HCT116 (cell line): Measurements from ENCODE around the gene DVL1. TPM values are rescaled to one million over a fixed set of nuclear protein-coding genes. Genes with fewer than 3 reads are reported as not detected.

Experiments
- ATAC-seq: fragments of 200-7000 bp; cut with Tn5 transposase; 2 replicates; pipeline ENCODE4 v1.9.1; 2020; ENCODE audit warnings: mild to moderate bottlenecking, moderate library complexity
- BruUV-seq: library from RNA; stranded (reverse); fragments of 400-500 nt; replicated peaks from 2 replicates; lab custom pipeline; 2021; lab: Mats Ljungman, UMichigan
- CTCF ChIA-PET: fragments of 300-600 bp; sonication (Branson Sonifier 250); formaldehyde crosslinking; loops from one replicate; lab custom pipeline; 2021; ENCODE audit warnings: antibody characterized with exemption; lab: Charles Lee
- POLR2A ChIA-PET: fragments of 300-600, 350-600 bp; sonication (Branson Sonifier 250); formaldehyde crosslinking; loops from one replicate; lab custom pipeline; 2021; ENCODE audit warnings: antibody characterized with exemption; lab: Charles Lee
- RAD21 ChIA-PET, 2 experiments: fragments of 300-600 bp; sonication (Branson Sonifier 250); formaldehyde crosslinking; loops; one replicate each; lab custom pipeline; 2023; ENCODE audit warnings: low total read pairs in 2 of 2; ENCODE audit not compliant: uncharacterized antibody in 2 of 2, unreplicated experiment in 2 of 2, low non-redundant PET in 1 of 2; lab: Charles Lee
- DNase-seq: peaks from one replicate; pipeline ENCODE4 v3.0.0-alpha.2; 2010; ENCODE audit warnings: low read depth, low spot score
- H2AFZ ChIP-seq: fragments of 200-600 bp; shearing (Covaris generic), sonication (generic); 2 replicates; pipeline ENCODE4 v1.6.1; 2017; ENCODE audit warnings: low read depth, mixed run types, mixed read lengths, antibody characterized with exemption, low read length; ENCODE audit not compliant: poor library complexity, severe bottlenecking
- H3K27ac ChIP-seq: 2 replicates; pipeline ENCODE4 v1.5.1; 2012; ENCODE audit warnings: low read depth, low read length
- H3K27me3 ChIP-seq: fragments of 200-600 bp; sonication (generic); 2 replicates; pipeline ENCODE4 v1.6.1; 2016; ENCODE audit warnings: mixed run types, low read length, mixed read lengths; ENCODE audit not compliant: insufficient read depth
- H3K36me3 ChIP-seq, 2 experiments: fragments of 200-500 bp in 1 of 2; fragments of 200-600 bp in 1 of 2; sonication (Bioruptor generic) in 1 of 2; sonication (generic) in 1 of 2; 2 replicates each; pipeline versions ENCODE4 v1.5.1 to v1.6.1; 2014 to 2016; ENCODE audit warnings: low read length in 2 of 2, inconsistent platforms in 1 of 2, mixed read lengths in 1 of 2, mixed run types in 1 of 2; ENCODE audit not compliant: insufficient read depth in 2 of 2, control insufficient read depth in 1 of 2
- H3K4me1 ChIP-seq, 2 experiments: fragments of 200-600 bp in 1 of 2; sonication (generic) in 1 of 2; 2 replicates each; pipeline versions ENCODE4 v1.5.1 to v1.6.1; 2012 to 2017; ENCODE audit warnings: low read length in 2 of 2, inconsistent platforms in 1 of 2, mild to moderate bottlenecking in 1 of 2, mixed read lengths in 1 of 2, mixed run types in 1 of 2, moderate library complexity in 1 of 2; ENCODE audit not compliant: insufficient read depth in 2 of 2, control insufficient read depth in 1 of 2
- H3K4me2 ChIP-seq: fragments of 200-600 bp; sonication (generic); 2 replicates; pipeline ENCODE4 v1.6.1; 2017; ENCODE audit warnings: mixed run types, low read length, mixed read lengths
- H3K4me3 ChIP-seq, 2 experiments: fragments of 200-600 bp in 1 of 2; sonication (generic) in 1 of 2; replicated peaks in 1 of 2; 2 replicates each; pipeline ENCODE4 v1.5.1; 2011 to 2016; ENCODE audit warnings: low read length in 2 of 2, control low read depth in 1 of 2, low read depth in 1 of 2, mild to moderate bottlenecking in 1 of 2, mixed read lengths in 1 of 2, mixed run types in 1 of 2
- H3K79me2 ChIP-seq: fragments of 200-600 bp; sonication (generic); 2 replicates; pipeline ENCODE4 v1.6.1; 2017; ENCODE audit warnings: mild to moderate bottlenecking, mixed run types, low read length, moderate library complexity, mixed read lengths; ENCODE audit not compliant: insufficient read depth
- H3K9ac ChIP-seq: fragments of 200-600 bp; sonication (generic); 2 replicates; pipeline ENCODE4 v1.6.1; 2016; ENCODE audit warnings: low read length, mixed read lengths
- H3K9me2 ChIP-seq: fragments of 200-600 bp; sonication (generic), shearing (Covaris generic); 2 replicates; pipeline ENCODE4 v1.6.1; 2017; ENCODE audit warnings: mixed run types, mild to moderate bottlenecking, moderate library complexity; ENCODE audit not compliant: insufficient read depth
- H3K9me3 ChIP-seq, 2 experiments: fragments of 200-500 bp in 1 of 2; fragments of 200-600 bp in 1 of 2; sonication (Bioruptor generic) in 1 of 2; sonication (generic) in 1 of 2; 2 replicates each; pipeline ENCODE4 v1.6.1; 2014 to 2017; ENCODE audit warnings: low read length in 2 of 2, mixed read lengths in 2 of 2, inconsistent platforms in 1 of 2, low read depth in 1 of 2, mild to moderate bottlenecking in 1 of 2, mixed run types in 1 of 2, moderate library complexity in 1 of 2; ENCODE audit not compliant: control insufficient read depth in 1 of 2, insufficient read depth in 1 of 2
- H4K20me1 ChIP-seq: fragments of 200-600 bp; sonication (generic), shearing (Covaris generic); 2 replicates; pipeline ENCODE4 v1.6.1; 2017; ENCODE audit warnings: mixed run types, mild to moderate bottlenecking, moderate library complexity; ENCODE audit not compliant: insufficient read depth
- SIN3A ChIP-seq: IDR thresholded peaks from 2 replicates; pipeline ENCODE4 v1.6.1; 2012; ENCODE audit warnings: low read depth
- ZNF274 ChIP-seq: fragments of 200-500 bp; sonication (Bioruptor generic); IDR thresholded peaks from 2 replicates; pipeline ENCODE4 v1.6.1; 2014; ENCODE audit warnings: mild to moderate bottlenecking, low read depth, low read length, inconsistent platforms
- intact Hi-C: fragments of 100-400 bp; cut with micrococcal nuclease; formaldehyde crosslinking; loops from 2 replicates; pipeline ENCODE4 v1.10.0; 2022
- total RNA-seq: library from RNA; stranded (reverse); gene quantifications from one replicate; pipeline ENCODE4 v1.2.1, GENCODE V29; 2021; ENCODE audit not compliant: unreplicated experiment
- TF ChIP-seq, protein P1 (sequence below): IDR thresholded peaks from 2 replicates; pipeline ENCODE4 v1.6.1; 2012; ENCODE audit warnings: low read depth

Gene DVL1
- total RNA-seq, 1 experiment from 2014 or later, result 160 TPM

DNA sequence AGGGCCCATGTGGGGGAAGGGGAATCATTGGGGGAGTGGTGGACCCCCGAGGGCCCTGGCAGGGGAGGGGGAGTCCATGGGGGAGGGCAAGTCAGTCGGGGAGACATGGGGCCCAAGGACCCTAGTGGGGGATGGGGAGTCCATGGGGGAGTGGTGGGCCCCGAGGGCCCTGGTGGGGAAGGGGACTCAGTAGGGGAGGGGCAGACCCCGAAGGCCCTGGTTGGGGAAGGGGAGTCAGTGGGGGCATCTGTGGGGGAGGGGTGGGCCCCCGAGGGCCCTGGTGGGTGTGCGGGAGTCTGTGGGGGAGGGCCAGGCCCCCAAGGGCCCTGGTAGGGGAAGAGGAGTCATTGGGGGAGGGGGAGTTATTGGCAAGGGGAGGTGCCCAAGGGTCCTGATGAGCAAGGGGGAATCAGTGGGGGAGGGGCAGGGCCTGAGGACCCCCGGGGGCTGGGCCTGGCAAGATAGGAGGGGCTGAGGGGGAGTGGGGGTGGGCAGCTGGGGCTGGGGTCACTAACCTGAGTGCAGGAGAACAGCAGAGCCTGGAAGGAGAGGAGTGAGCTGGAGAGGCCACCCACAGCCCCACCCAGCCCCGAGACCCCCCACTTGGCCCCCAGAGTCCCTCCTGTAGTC lies 7.1 kb upstream of the DVL1 start:
- POLR2A ChIA-PET, result no interaction called here

DNA sequence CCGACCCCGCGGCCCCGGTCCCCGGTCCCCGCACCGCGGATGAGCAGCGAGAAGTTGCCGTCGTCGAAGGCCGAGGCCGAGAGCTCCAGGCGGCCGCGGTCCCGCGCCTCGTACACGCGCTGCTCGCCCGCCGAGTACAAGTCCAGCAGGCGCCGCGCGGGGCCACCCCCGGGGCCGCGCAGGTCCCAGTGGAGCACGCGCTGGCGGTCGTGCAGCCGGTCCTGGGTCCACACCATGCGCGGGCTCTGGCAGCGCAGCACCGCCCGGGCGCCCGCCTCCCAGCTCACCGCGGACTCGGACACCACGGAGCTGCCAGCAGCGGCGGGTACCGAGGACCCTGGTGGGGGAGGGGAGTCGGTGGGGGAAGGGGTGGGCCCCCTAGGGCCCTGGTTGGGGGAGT lies 6.2 kb upstream of the DVL1 start:
- H3K4me2 ChIP-seq, result peak overlapping the region; percentile 40
- DNase-seq, result no peak

More for the DNA sequence above, 7.1 kb upstream of the DVL1 start:
- intact Hi-C loops, result no loop called here
- H3K9ac ChIP-seq, result no peak overlapping the region
- H3K9me3 ChIP-seq, result no peaks in the 10 kb centered on the region
- no peak overlapping the region for H3K4me3 ChIP-seq
- ChIA-PET CTCF (no interaction called here), RAD21 (no interaction called here)
- no peaks in the 10 kb centered on the region for H4K20me1 ChIP-seq
- H3K4me1 ChIP-seq, result peaks cover 29 to 70% of the 10 kb centered on the region in 2 experiments
- no TSS peak for BruUV-seq
- H3K79me2 ChIP-seq, result no peaks in the 10 kb centered on the region
- H2AFZ ChIP-seq, result no peak overlapping the region
- no peak for ATAC-seq
- no peaks in the 10 kb centered on the region for H3K9me2 ChIP-seq
- H3K36me3 ChIP-seq, result no peaks in the 10 kb centered on the region
- no peaks in the 10 kb centered on the region for H3K27me3 ChIP-seq
- no peak for DNase-seq
- no peak overlapping the region for H3K27ac ChIP-seq
- no peak overlapping the region for H3K4me2 ChIP-seq
- TF ChIP-seq ZNF274, result no peak
- no peak for TF ChIP-seq SIN3A
- TF ChIP-seq, protein P1, sequence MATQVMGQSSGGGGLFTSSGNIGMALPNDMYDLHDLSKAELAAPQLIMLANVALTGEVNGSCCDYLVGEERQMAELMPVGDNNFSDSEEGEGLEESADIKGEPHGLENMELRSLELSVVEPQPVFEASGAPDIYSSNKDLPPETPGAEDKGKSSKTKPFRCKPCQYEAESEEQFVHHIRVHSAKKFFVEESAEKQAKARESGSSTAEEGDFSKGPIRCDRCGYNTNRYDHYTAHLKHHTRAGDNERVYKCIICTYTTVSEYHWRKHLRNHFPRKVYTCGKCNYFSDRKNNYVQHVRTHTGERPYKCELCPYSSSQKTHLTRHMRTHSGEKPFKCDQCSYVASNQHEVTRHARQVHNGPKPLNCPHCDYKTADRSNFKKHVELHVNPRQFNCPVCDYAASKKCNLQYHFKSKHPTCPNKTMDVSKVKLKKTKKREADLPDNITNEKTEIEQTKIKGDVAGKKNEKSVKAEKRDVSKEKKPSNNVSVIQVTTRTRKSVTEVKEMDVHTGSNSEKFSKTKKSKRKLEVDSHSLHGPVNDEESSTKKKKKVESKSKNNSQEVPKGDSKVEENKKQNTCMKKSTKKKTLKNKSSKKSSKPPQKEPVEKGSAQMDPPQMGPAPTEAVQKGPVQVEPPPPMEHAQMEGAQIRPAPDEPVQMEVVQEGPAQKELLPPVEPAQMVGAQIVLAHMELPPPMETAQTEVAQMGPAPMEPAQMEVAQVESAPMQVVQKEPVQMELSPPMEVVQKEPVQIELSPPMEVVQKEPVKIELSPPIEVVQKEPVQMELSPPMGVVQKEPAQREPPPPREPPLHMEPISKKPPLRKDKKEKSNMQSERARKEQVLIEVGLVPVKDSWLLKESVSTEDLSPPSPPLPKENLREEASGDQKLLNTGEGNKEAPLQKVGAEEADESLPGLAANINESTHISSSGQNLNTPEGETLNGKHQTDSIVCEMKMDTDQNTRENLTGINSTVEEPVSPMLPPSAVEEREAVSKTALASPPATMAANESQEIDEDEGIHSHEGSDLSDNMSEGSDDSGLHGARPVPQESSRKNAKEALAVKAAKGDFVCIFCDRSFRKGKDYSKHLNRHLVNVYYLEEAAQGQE, result no peak

More for the DNA sequence above, 6.2 kb upstream of the DVL1 start:
- Histone ChIP-seq H2AFZ (no peak overlapping the region), H3K9ac (no peak overlapping the region), H4K20me1 (no peaks in the 10 kb centered on the region), H3K79me2 (no peaks in the 10 kb centered on the region), H3K4me3 (no peak overlapping the region), H3K36me3 (no peaks in the 10 kb centered on the region), H3K9me2 (no peaks in the 10 kb centered on the region), H3K4me1 (peaks cover 21 to 62% of the 10 kb centered on the region in 2 experiments), H3K27ac (no peak overlapping the region), H3K9me3 (no peaks in the 10 kb centered on the region), H3K27me3 (no peaks in the 10 kb centered on the region)
- CTCF ChIA-PET, result no interaction called here
- TF ChIP-seq SIN3A, result no peak
- RAD21 ChIA-PET, result no interaction called here
- BruUV-seq, result no TSS peak
- ATAC-seq, result peak; percentile 18; the same call in 1 of the 2 replicates
- intact Hi-C loops, result no loop called here
- POLR2A ChIA-PET, result no interaction called here
